ENCODE data around the gene CEMIP2. TPM values are rescaled to one million over a fixed set of nuclear protein-coding genes. Genes with fewer than 3 reads are reported as not detected.

The CEMIP2 gene
- total and polyA plus RNA-seq, 4 donors: 37.3 to 150 (median 89.9) TPM

DNA sequence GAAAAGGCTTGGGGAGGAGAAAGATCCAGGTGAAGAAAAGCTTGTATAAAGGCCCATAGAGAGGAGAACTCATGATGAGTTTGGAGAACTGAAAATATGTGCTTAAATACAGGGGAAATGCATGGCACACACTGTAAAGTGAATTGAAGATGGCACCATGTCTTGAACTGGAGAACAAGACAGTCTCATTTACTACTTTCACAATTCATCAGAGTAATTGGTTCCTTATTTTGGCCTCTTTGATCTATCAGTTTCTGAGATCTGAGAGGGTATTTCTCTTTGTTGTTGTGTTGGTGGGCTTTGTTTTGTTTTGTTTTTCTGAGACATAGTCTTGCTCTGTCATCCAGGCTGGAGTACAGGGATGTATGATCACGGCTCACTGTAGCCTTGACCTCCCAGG, 98.2 kb downstream of the CEMIP2 start:
- no peaks in the 10 kb centered on the region for H3K27me3 ChIP-seq (ENCODE audit: control insufficient read depth in 3 of 3, insufficient read depth in 3 of 3, low read length in 2 of 3)
- H3K4me1 ChIP-seq (ENCODE audit: control insufficient read depth in 5 of 5, insufficient read depth in 5 of 5, low read length in 5 of 5): peaks cover 0 to 4% (median 0%) of the 10 kb centered on the region in 5 donors
- H3K27ac ChIP-seq (ENCODE audit: low read depth in 1 of 2, low read length in 1 of 2): no peak overlapping the region
- no peaks in the 10 kb centered on the region for H3K36me3 ChIP-seq (ENCODE audit: control insufficient read depth in 4 of 4, insufficient read depth in 4 of 4, low read length in 4 of 4)
- no peak overlapping the region for H3K4me3 ChIP-seq
- ATAC-seq (ENCODE audit: insufficient read depth, low FRiP score): no peak
- no peak for TF ChIP-seq CTCF (IDR thresholded peaks at IDR 0.05; ENCODE audit: control extremely low read depth, extremely low read depth)
- no peak overlapping the region for H3K9ac ChIP-seq (ENCODE audit: insufficient read depth in 1 of 2, low read length in 2 of 2)
- no peak for DNase-seq
- WGBS, 2 donors: 94 to 100% methylated on average over 1 of the region's 1 CpG
- H3K9me3 ChIP-seq (ENCODE audit: control insufficient read depth in 4 of 4, insufficient read depth in 3 of 4, low read length in 3 of 4): no peaks in the 10 kb centered on the region

GRCh38 chr9:71669284-71669995, 98.9 kb downstream of the CEMIP2 start:
- no peaks in the 10 kb centered on the region for H3K9me3 ChIP-seq (ENCODE audit: control insufficient read depth in 4 of 4, insufficient read depth in 3 of 4, low read length in 3 of 4)
- no peak overlapping the region for H3K27ac ChIP-seq (ENCODE audit: low read depth in 1 of 2, low read length in 1 of 2)
- H3K9ac ChIP-seq (ENCODE audit: insufficient read depth in 1 of 2, low read length in 2 of 2): no peak overlapping the region
- no peaks in the 10 kb centered on the region for H3K36me3 ChIP-seq (ENCODE audit: control insufficient read depth in 4 of 4, insufficient read depth in 4 of 4, low read length in 4 of 4)
- TF ChIP-seq CTCF (IDR thresholded peaks at IDR 0.05; ENCODE audit: control extremely low read depth, extremely low read depth): no peak
- WGBS, 2 donors: 87 to 89% methylated on average over 3 of the region's 3 CpGs
- ATAC-seq (ENCODE audit: insufficient read depth, low FRiP score) (no peak), DNase-seq (no peak)
- H3K4me1 ChIP-seq (ENCODE audit: control insufficient read depth in 5 of 5, insufficient read depth in 5 of 5, low read length in 5 of 5): peaks cover 0 to 6% (median 0%) of the 10 kb centered on the region in 5 donors
- H3K4me3 ChIP-seq: no peak overlapping the region
- H3K27me3 ChIP-seq (ENCODE audit: control insufficient read depth in 3 of 3, insufficient read depth in 3 of 3, low read length in 2 of 3): no peaks in the 10 kb centered on the region

GRCh38 chr9:71668717-71669116, 99.6 kb downstream of the CEMIP2 start:
- ATAC-seq (ENCODE audit: insufficient read depth, low FRiP score) (no peak), DNase-seq (no peak)
- no peaks in the 10 kb centered on the region for H3K27me3 ChIP-seq (ENCODE audit: control insufficient read depth in 3 of 3, insufficient read depth in 3 of 3, low read length in 2 of 3)
- no peak overlapping the region for H3K27ac ChIP-seq (ENCODE audit: low read depth in 1 of 2, low read length in 1 of 2)
- WGBS, 2 donors: 86 to 99% methylated on average over 2 of the region's 2 CpGs
- H3K4me3 ChIP-seq: no peak overlapping the region
- H3K36me3 ChIP-seq (ENCODE audit: control insufficient read depth in 4 of 4, insufficient read depth in 4 of 4, low read length in 4 of 4): no peaks in the 10 kb centered on the region
- peaks cover 0 to 13% (median 0%) of the 10 kb centered on the region in 5 donors for H3K4me1 ChIP-seq (ENCODE audit: control insufficient read depth in 5 of 5, insufficient read depth in 5 of 5, low read length in 5 of 5)
- H3K9ac ChIP-seq (ENCODE audit: insufficient read depth in 1 of 2, low read length in 2 of 2): no peak overlapping the region
- H3K9me3 ChIP-seq (ENCODE audit: control insufficient read depth in 4 of 4, insufficient read depth in 3 of 4, low read length in 3 of 4): no peaks in the 10 kb centered on the region
- TF ChIP-seq CTCF (IDR thresholded peaks at IDR 0.05; ENCODE audit: control extremely low read depth, extremely low read depth): no peak

GRCh38 chr9:71665247-71665646, 103.1 kb downstream of the CEMIP2 start:
- peaks cover 0 to 34% (median 8%) of the 10 kb centered on the region in 5 donors for H3K4me1 ChIP-seq (ENCODE audit: control insufficient read depth in 5 of 5, insufficient read depth in 5 of 5, low read length in 5 of 5)
- no peak for DNase-seq
- 86 to 90% methylated on average over 5 of the region's 5 CpGs for WGBS, 2 donors
- H3K4me3 ChIP-seq: no peak overlapping the region
- TF ChIP-seq CTCF (IDR thresholded peaks at IDR 0.05; ENCODE audit: control extremely low read depth, extremely low read depth): no peak
- ATAC-seq (ENCODE audit: insufficient read depth, low FRiP score): no peak
- no peak overlapping the region for H3K27ac ChIP-seq (ENCODE audit: low read depth in 1 of 2, low read length in 1 of 2)
- H3K27me3 ChIP-seq (ENCODE audit: control insufficient read depth in 3 of 3, insufficient read depth in 3 of 3, low read length in 2 of 3): no peaks in the 10 kb centered on the region
- no peak overlapping the region for H3K9ac ChIP-seq (ENCODE audit: insufficient read depth in 1 of 2, low read length in 2 of 2)
- H3K36me3 ChIP-seq (ENCODE audit: control insufficient read depth in 4 of 4, insufficient read depth in 4 of 4, low read length in 4 of 4): no peaks in the 10 kb centered on the region
- H3K9me3 ChIP-seq (ENCODE audit: control insufficient read depth in 4 of 4, insufficient read depth in 3 of 4, low read length in 3 of 4): no peaks in the 10 kb centered on the region
